ENCODE results near the gene DZANK1.
"Not testable (repeated sequence)": the region's sequence is repeated elsewhere in the genome, so short reads cannot be mapped to it uniquely, and the experiment has no call there.

DZANK1 gene

GRCh38 chr20:18380908-18381529 is 85.8 kb downstream of the DZANK1 start:
- H3K9ac ChIP-seq (ENCODE audit: low read length), result no peak overlapping the region
- no peaks in the 10 kb centered on the region for H3K4me1 ChIP-seq (ENCODE audit: low read length)
- no peaks in the 10 kb centered on the region for H3K79me2 ChIP-seq (ENCODE audit: low read length)
- no peaks in the 10 kb centered on the region for H4K20me1 ChIP-seq (ENCODE audit: insufficient read depth, low read length)
- no peaks in the 10 kb centered on the region for H3K36me3 ChIP-seq (replicated peaks; ENCODE audit: low read depth, low read length)
- no peaks in the 10 kb centered on the region for H3K27me3 ChIP-seq (ENCODE audit: low read depth, low read length)
- H2AFZ ChIP-seq (ENCODE audit: low read depth, low read length), result no peak overlapping the region
- no peak overlapping the region for H3K4me2 ChIP-seq (ENCODE audit: low read length)
- TF ChIP-seq CTCF (IDR thresholded peaks at IDR 0.05; ENCODE audit: low read depth, low read length) (peak; percentile 24), EZH2phosphoT487 (IDR thresholded peaks at IDR 0.05; ENCODE audit: low read depth) (no peak)
- H3K27ac ChIP-seq (ENCODE audit: low read length), result no peak overlapping the region
- no peak overlapping the region for H3K4me3 ChIP-seq (ENCODE audit: low read length)
- H3K9me3 ChIP-seq (ENCODE audit: insufficient read depth, low read length), result 0 out of 2 replicates have a peak, but pooled peaks cover 3% of the 10 kb centered on the region

- no peak overlapping the region for H2AFZ ChIP-seq (ENCODE audit: low read depth, low read length)
- no peak overlapping the region for H3K9ac ChIP-seq (ENCODE audit: low read length)
- no peaks in the 10 kb centered on the region for H3K27me3 ChIP-seq (ENCODE audit: low read depth, low read length)
- no peak for TF ChIP-seq CTCF (IDR thresholded peaks at IDR 0.05; ENCODE audit: low read depth, low read length)
- no peak for TF ChIP-seq EZH2phosphoT487 (IDR thresholded peaks at IDR 0.05; ENCODE audit: low read depth)
- no peak overlapping the region for H3K4me3 ChIP-seq (ENCODE audit: low read length)
- H3K27ac ChIP-seq (ENCODE audit: low read length), result no peak overlapping the region
- H3K36me3 ChIP-seq (replicated peaks; ENCODE audit: low read depth, low read length), result no peaks in the 10 kb centered on the region
- no peak overlapping the region for H3K4me2 ChIP-seq (ENCODE audit: low read length)
- H3K4me1 ChIP-seq (ENCODE audit: low read length), result no peaks in the 10 kb centered on the region
- no peaks in the 10 kb centered on the region for H4K20me1 ChIP-seq (ENCODE audit: insufficient read depth, low read length)
- H3K79me2 ChIP-seq (ENCODE audit: low read length), result no peaks in the 10 kb centered on the region
- 0 out of 2 replicates have a peak, but pooled peaks cover 3% of the 10 kb centered on the region for H3K9me3 ChIP-seq (ENCODE audit: insufficient read depth, low read length)
These were observed 88.8 kb downstream of the DZANK1 start for GRCh38 chr20:18377896-18378481.

DNA sequence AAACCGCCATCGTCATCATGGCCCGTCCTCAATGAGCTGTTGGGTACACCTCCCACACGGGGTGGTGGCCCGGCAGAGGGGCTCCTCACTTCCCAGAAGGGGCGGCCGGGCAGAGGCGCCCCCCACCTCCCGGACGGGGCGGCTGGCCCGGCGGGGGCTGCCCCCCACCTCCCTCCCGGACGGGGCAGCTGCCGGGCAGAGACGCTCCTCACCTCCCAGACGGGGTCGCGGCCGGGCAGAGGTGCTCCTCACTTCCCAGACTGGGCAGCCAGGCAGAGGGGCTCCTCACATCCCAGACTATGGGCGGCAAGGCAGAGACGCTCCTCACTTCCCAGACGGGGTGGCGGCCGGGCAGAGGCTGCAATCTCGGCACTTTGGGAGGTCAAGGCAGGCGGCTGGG is 91.3 kb downstream of the DZANK1 start:
- H3K27ac ChIP-seq (ENCODE audit: low read length); H2AFZ ChIP-seq (ENCODE audit: low read depth, low read length); H3K36me3 ChIP-seq (replicated peaks; ENCODE audit: low read depth, low read length); H3K9me3 ChIP-seq (ENCODE audit: insufficient read depth, low read length); H3K79me2 ChIP-seq (ENCODE audit: low read length); H3K27me3 ChIP-seq (ENCODE audit: low read depth, low read length); H3K9ac ChIP-seq (ENCODE audit: low read length); H3K4me3 ChIP-seq (ENCODE audit: low read length); H3K4me2 ChIP-seq (ENCODE audit: low read length); H3K4me1 ChIP-seq (ENCODE audit: low read length); H4K20me1 ChIP-seq (ENCODE audit: insufficient read depth, low read length): not testable (repeated sequence)

DNA sequence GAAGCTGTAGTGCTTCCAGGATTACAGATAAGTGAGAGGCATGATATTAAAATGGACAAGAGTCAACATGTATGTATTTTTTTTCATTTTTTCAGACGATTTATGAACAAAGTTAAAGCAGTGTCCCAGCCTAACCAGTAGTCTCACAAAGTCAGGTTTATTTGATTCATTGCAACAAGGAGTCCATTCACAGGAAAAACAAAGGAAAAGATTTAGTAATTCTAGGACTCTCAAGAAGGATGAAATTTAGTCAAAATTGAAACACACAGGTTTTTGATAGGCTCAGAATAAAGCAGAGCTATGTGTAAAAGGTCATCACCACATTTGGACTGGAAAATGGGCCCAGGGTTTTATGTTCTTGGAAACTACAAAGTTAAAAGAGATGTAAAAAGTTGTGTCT is 94.5 kb downstream of the DZANK1 start:
- H3K4me3 ChIP-seq (ENCODE audit: low read length), result no peak overlapping the region
- TF ChIP-seq EZH2phosphoT487 (IDR thresholded peaks at IDR 0.05; ENCODE audit: low read depth) (no peak), CTCF (IDR thresholded peaks at IDR 0.05; ENCODE audit: low read depth, low read length) (no peak)

More for the DNA sequence above, 94.5 kb downstream of the DZANK1 start:
- Histone ChIP-seq H3K36me3 (replicated peaks; ENCODE audit: low read depth, low read length) (no peaks in the 10 kb centered on the region), H4K20me1 (ENCODE audit: insufficient read depth, low read length) (no peaks in the 10 kb centered on the region), H3K9ac (ENCODE audit: low read length) (no peak overlapping the region), H3K4me2 (ENCODE audit: low read length) (no peak overlapping the region), H3K27ac (ENCODE audit: low read length) (no peak overlapping the region), H3K9me3 (ENCODE audit: insufficient read depth, low read length) (0 out of 2 replicates have a peak, but pooled peaks cover 3% of the 10 kb centered on the region), H3K79me2 (ENCODE audit: low read length) (no peaks in the 10 kb centered on the region), H3K4me1 (ENCODE audit: low read length) (no peaks in the 10 kb centered on the region), H3K27me3 (ENCODE audit: low read depth, low read length) (no peaks in the 10 kb centered on the region), H2AFZ (ENCODE audit: low read depth, low read length) (no peak overlapping the region)

All from OCI-LY3 (cell line).